Measurements from ENCODE around the gene RHEX. TPM values are rescaled to one million over a fixed set of nuclear protein-coding genes. Genes with fewer than 3 reads are reported as not detected.

RHEX gene
- polyA plus RNA-seq, 2 of the 4 experiments (the other 2 are of a cell fraction), result not detected

- CTCF ChIA-PET, result no interaction called here
- WGBS (ENCODE audit: missing lambda C conversion rate), result 77% methylated on average over 12 of the region's 12 CpGs
- no peak for ATAC-seq
These were observed 48.1 kb upstream of the RHEX start for GRCh38 chr1:206004826-206005225.

GRCh38 chr1:206005234-206005633 is 47.7 kb upstream of the RHEX start:
- no peak for FAIRE-seq
- no peak for DNase-seq (ENCODE audit: low read depth in 1 of 2, low spot score in 1 of 2)
- POLR2A ChIA-PET, result interaction anchor here (0.8 kb wide), 1 partner anchor 10 kb away, joined by 4 read pairs; no protein-coding TSS in a partner anchor
- H3K9me3 ChIP-seq, result no peaks in the 10 kb centered on the region
- no peak overlapping the region for H3K4me2 ChIP-seq
- H3K4me1 ChIP-seq, result peaks cover 24% of the 10 kb centered on the region
- no peak for ATAC-seq
- 84% methylated on average over 7 of the region's 7 CpGs for WGBS (ENCODE audit: missing lambda C conversion rate)
- H3K4me3 ChIP-seq, result no peak overlapping the region
- CTCF ChIA-PET, result interaction anchor here (1.6 kb wide), 1 partner anchor 20 kb away, joined by 3 read pairs; no protein-coding TSS in a partner anchor
- TF ChIP-seq HDAC2 (IDR thresholded peaks at IDR 0.05) (no peak), KDM5A (IDR thresholded peaks at IDR 0.05) (no peak), CHD4 (IDR thresholded peaks at IDR 0.05; ENCODE audit: borderline replicate concordance) (no peak), NFE2L2 (conservative IDR thresholded peaks at IDR 0.05; ENCODE audit: low read length) (no peak), PHF8 (IDR thresholded peaks at IDR 0.05; ENCODE audit: borderline replicate concordance, low read depth) (no peak), NPAS2 (CRISPR knock-in tag; IDR thresholded peaks at IDR 0.05; ENCODE audit: borderline replicate concordance) (no peak), SMC3 (IDR thresholded peaks at IDR 0.05) (no peak), CEBPB (IDR thresholded peaks at IDR 0.05) (no peak), HES2 (IDR thresholded peaks at IDR 0.05) (no peak), CTCF (IDR thresholded peaks at IDR 0.05) (no peak), HOXB5 (CRISPR knock-in tag; IDR thresholded peaks at IDR 0.05) (no peak), ZSCAN20 (CRISPR knock-in tag; IDR thresholded peaks at IDR 0.05) (no peak), RAD21 (conservative IDR thresholded peaks at IDR 0.05 in 1 of 2, IDR thresholded peaks at IDR 0.05 in 1 of 2) (no peak), GATA3 (IDR thresholded peaks at IDR 0.05; ENCODE audit: borderline replicate concordance) (no peak), CBX2 (IDR thresholded peaks at IDR 0.05; ENCODE audit: borderline replicate concordance, low read depth) (no peak)
- no peak overlapping the region for H3K27ac ChIP-seq

More at GRCh38 chr1:206004826-206005225, 48.1 kb upstream of the RHEX start:
- TF ChIP-seq ATOH8 (CRISPR knock-in tag; IDR thresholded peaks at IDR 0.05; ENCODE audit: low read depth) (no peak), MAFK (IDR thresholded peaks at IDR 0.05; ENCODE audit: partially characterized antibody) (no peak), BCL3 (IDR thresholded peaks at IDR 0.05) (no peak), KDM5A (IDR thresholded peaks at IDR 0.05) (no peak), PHF8 (IDR thresholded peaks at IDR 0.05; ENCODE audit: borderline replicate concordance, low read depth) (no peak), FOSB (CRISPR knock-in tag; IDR thresholded peaks at IDR 0.05) (no peak), RNF2 (IDR thresholded peaks at IDR 0.05; ENCODE audit: borderline replicate concordance, low read depth) (no peak), BHLHE40 (IDR thresholded peaks at IDR 0.05; ENCODE audit: low read depth, low read length) (no peak), SREBF2 (IDR thresholded peaks at IDR 0.05) (no peak), MAZ (IDR thresholded peaks at IDR 0.05; ENCODE audit: borderline replicate concordance, low read depth, low read length) (no peak), CHD4 (IDR thresholded peaks at IDR 0.05; ENCODE audit: borderline replicate concordance) (no peak), CTCF (IDR thresholded peaks at IDR 0.05) (no peak), RFX5 (IDR thresholded peaks at IDR 0.05) (no peak), ZNF302 (CRISPR knock-in tag; IDR thresholded peaks at IDR 0.05) (no peak)
- H3K4me1 ChIP-seq, result peaks cover 24% of the 10 kb centered on the region
- POLR2A ChIA-PET, result interaction anchor here (0.8 kb wide), 1 partner anchor 11 kb away, joined by 4 read pairs; no protein-coding TSS in a partner anchor
- DNase-seq (ENCODE audit: low read depth in 1 of 2, low spot score in 1 of 2) (no peak), FAIRE-seq (no peak)
- no peak overlapping the region for H3K4me3 ChIP-seq
- no peak overlapping the region for H3K27ac ChIP-seq
- H3K9me3 ChIP-seq, result no peaks in the 10 kb centered on the region
- H3K4me2 ChIP-seq, result no peak overlapping the region

Measured in A549 (cell line).